ENCODE measurements around the gene TSC22D4. TPM values are rescaled to one million over a fixed set of nuclear protein-coding genes. Genes with fewer than 3 reads are reported as not detected.

TSC22D4 gene
- total and polyA plus RNA-seq, 9 of the 15 experiments (the other 6 are each of a cell fraction or from before 2014, with no cell fraction given): 0.37 to 107 (median 28.7) TPM

DNA sequence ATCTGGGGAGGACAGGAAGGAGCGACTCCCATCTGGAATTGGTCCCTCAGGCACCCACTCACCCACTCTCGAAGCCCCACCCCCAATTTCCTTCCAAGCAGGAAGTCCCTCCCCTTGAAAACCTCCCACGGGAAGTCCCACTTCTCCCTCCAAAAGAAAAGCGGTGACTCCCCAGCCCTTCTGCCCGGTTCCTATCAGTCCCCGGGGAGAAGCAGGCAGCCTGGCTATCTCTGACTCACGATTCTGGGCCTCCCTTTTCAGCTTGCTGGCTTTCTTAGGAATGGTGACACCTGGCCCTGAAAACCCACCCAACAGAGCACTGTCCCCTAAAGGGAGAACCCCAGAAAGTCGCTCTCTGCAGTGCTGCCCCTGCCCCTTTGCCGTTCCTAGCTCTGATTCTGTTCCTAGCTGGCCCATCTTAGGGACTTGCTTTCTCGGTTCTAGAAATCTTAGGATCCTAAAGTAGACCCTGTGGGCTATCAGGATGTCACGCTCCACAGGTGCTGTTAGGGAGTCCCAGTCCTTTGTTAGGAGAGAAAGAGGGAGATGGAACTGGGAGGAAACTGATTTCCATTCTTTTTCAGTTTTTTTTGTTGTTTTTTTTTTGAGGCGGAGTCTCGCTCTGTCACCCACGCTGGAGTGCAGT is 6.0 kb downstream of the TSC22D4 start (continued):
- TF ChIP-seq DDX20 (tag; IDR thresholded peaks at IDR 0.05; ENCODE audit: low read depth) (no peak), IFI16 (CRISPR knock-in tag; IDR thresholded peaks at IDR 0.05) (no peak), HNRNPK (IDR thresholded peaks at IDR 0.05; ENCODE audit: low read depth, low read length, poor library complexity, severe bottlenecking) (no peak), GATAD2B (IDR thresholded peaks at IDR 0.05; ENCODE audit: borderline replicate concordance) (no peak), GATA2 (CRISPR knock-in tag; IDR thresholded peaks at IDR 0.05) (peak; percentile 65; the same call in 1 of the 2 replicates), GATAD2A (IDR thresholded peaks at IDR 0.05) (peak; percentile 41; the same call in 1 of the 2 replicates), HNRNPUL1 (IDR thresholded peaks at IDR 0.05; ENCODE audit: low read length) (no peak), EP300 (IDR thresholded peaks at IDR 0.05; ENCODE audit: low read length) (peak; percentile 57; the same call in 1 of the 2 replicates), CSDE1 (IDR thresholded peaks at IDR 0.05) (no peak), FOXA1 (IDR thresholded peaks at IDR 0.05; ENCODE audit: borderline replicate concordance) (no peak), NFRKB (IDR thresholded peaks at IDR 0.05; ENCODE audit: low read depth) (no peak)
- TF ChIP-seq, protein P1, sequence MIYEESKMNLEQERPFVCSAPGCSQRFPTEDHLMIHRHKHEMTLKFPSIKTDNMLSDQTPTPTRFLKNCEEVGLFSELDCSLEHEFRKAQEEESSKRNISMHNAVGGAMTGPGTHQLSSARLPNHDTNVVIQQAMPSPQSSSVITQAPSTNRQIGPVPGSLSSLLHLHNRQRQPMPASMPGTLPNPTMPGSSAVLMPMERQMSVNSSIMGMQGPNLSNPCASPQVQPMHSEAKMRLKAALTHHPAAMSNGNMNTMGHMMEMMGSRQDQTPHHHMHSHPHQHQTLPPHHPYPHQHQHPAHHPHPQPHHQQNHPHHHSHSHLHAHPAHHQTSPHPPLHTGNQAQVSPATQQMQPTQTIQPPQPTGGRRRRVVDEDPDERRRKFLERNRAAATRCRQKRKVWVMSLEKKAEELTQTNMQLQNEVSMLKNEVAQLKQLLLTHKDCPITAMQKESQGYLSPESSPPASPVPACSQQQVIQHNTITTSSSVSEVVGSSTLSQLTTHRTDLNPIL (CRISPR knock-in tag; IDR thresholded peaks at IDR 0.05): no peak
- TF ChIP-seq, protein P2, sequence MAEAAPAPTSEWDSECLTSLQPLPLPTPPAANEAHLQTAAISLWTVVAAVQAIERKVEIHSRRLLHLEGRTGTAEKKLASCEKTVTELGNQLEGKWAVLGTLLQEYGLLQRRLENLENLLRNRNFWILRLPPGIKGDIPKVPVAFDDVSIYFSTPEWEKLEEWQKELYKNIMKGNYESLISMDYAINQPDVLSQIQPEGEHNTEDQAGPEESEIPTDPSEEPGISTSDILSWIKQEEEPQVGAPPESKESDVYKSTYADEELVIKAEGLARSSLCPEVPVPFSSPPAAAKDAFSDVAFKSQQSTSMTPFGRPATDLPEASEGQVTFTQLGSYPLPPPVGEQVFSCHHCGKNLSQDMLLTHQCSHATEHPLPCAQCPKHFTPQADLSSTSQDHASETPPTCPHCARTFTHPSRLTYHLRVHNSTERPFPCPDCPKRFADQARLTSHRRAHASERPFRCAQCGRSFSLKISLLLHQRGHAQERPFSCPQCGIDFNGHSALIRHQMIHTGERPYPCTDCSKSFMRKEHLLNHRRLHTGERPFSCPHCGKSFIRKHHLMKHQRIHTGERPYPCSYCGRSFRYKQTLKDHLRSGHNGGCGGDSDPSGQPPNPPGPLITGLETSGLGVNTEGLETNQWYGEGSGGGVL (CRISPR knock-in tag; IDR thresholded peaks at IDR 0.05): no peak
- TF ChIP-seq, protein P3, sequence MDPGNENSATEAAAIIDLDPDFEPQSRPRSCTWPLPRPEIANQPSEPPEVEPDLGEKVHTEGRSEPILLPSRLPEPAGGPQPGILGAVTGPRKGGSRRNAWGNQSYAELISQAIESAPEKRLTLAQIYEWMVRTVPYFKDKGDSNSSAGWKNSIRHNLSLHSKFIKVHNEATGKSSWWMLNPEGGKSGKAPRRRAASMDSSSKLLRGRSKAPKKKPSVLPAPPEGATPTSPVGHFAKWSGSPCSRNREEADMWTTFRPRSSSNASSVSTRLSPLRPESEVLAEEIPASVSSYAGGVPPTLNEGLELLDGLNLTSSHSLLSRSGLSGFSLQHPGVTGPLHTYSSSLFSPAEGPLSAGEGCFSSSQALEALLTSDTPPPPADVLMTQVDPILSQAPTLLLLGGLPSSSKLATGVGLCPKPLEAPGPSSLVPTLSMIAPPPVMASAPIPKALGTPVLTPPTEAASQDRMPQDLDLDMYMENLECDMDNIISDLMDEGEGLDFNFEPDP (CRISPR knock-in tag; IDR thresholded peaks at IDR 0.05): no peak
- TF ChIP-seq, protein P4, sequence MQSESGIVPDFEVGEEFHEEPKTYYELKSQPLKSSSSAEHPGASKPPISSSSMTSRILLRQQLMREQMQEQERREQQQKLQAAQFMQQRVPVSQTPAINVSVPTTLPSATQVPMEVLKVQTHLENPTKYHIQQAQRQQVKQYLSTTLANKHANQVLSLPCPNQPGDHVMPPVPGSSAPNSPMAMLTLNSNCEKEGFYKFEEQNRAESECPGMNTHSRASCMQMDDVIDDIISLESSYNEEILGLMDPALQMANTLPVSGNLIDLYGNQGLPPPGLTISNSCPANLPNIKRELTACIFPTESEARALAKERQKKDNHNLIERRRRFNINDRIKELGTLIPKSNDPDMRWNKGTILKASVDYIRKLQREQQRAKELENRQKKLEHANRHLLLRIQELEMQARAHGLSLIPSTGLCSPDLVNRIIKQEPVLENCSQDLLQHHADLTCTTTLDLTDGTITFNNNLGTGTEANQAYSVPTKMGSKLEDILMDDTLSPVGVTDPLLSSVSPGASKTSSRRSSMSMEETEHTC (IDR thresholded peaks at IDR 0.05): no peak

Measured in K562 (cell line).